ENCODE results near the gene SGPP2.
A peak's percentile ranks its signal among the peaks of the same experiment; 100 is the strongest.

The SGPP2 gene

GRCh38 chr2:222483513-222484039 is 59.2 kb downstream of the SGPP2 start:
- H3K4me3 ChIP-seq (replicated peaks; ENCODE audit: low read depth, low read length), result no peak overlapping the region
- no peak for TF ChIP-seq CTCF (IDR thresholded peaks at IDR 0.05; ENCODE audit: low read length, missing control alignments)
- no peak for DNase-seq (ENCODE audit: low read depth)

GRCh38 chr2:222485367-222486211 is 61.2 kb downstream of the SGPP2 start:
- DNase-seq (ENCODE audit: low read depth), result no peak
- no peak for TF ChIP-seq CTCF (IDR thresholded peaks at IDR 0.05; ENCODE audit: low read length, missing control alignments)
- no peak overlapping the region for H3K4me3 ChIP-seq (replicated peaks; ENCODE audit: low read depth, low read length)

DNA sequence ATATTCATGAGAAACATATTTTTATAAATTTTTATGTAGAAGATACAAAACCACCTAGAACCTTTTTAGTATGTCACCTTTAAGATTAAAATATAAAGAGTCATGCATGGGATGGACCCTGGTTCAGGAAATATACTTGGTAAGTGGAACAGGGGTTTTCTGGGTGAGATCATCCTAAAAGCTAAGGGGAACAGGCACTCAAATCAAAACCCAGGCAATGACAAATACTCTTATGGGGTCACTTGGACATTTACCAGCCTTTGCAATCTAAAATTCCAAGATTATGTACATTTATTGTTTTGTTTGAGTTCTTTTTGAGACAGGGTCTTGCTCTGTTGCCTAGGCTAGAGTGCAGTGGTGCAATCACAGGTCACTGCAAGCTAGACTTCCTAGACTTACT is 65.8 kb downstream of the SGPP2 start:
- no peak overlapping the region for H3K4me3 ChIP-seq (replicated peaks; ENCODE audit: low read depth, low read length)
- DNase-seq (ENCODE audit: low read depth), result no peak
- TF ChIP-seq CTCF (IDR thresholded peaks at IDR 0.05; ENCODE audit: low read length, missing control alignments), result no peak

GRCh38 chr2:222492683-222493082 is 68.3 kb downstream of the SGPP2 start:
- peak; percentile 13 for DNase-seq (ENCODE audit: low read depth)
- no peak for TF ChIP-seq CTCF (IDR thresholded peaks at IDR 0.05; ENCODE audit: low read length, missing control alignments)
- no peak overlapping the region for H3K4me3 ChIP-seq (replicated peaks; ENCODE audit: low read depth, low read length)

GRCh38 chr2:222494104-222494739 is 69.9 kb downstream of the SGPP2 start:
- no peak for TF ChIP-seq CTCF (IDR thresholded peaks at IDR 0.05; ENCODE audit: low read length, missing control alignments)
- DNase-seq (ENCODE audit: low read depth), result peak; percentile 69
- H3K4me3 ChIP-seq (replicated peaks; ENCODE audit: low read depth, low read length), result no peak overlapping the region

GRCh38 chr2:222495388-222495787 is 71.0 kb downstream of the SGPP2 start:
- DNase-seq (ENCODE audit: low read depth), result no peak
- TF ChIP-seq CTCF (IDR thresholded peaks at IDR 0.05; ENCODE audit: low read length, missing control alignments), result no peak
- no peak overlapping the region for H3K4me3 ChIP-seq (replicated peaks; ENCODE audit: low read depth, low read length)

Data from fibroblast of pulmonary artery (primary cell).